HG03103 (cell line): Measurements from ENCODE around the gene ROMO1.
"Not testable (repeated sequence)": the region's sequence is repeated elsewhere in the genome, so short reads cannot be mapped to it uniquely, and the experiment has no call there.

Experiments
- ATAC-seq: cut with Tn5 transposase; IDR thresholded peaks from one replicate; pipeline ENCODE4 v1.9.1; 2021; ENCODE audit warnings: low read depth; ENCODE audit not compliant: unreplicated experiment

The ROMO1 gene

DNA sequence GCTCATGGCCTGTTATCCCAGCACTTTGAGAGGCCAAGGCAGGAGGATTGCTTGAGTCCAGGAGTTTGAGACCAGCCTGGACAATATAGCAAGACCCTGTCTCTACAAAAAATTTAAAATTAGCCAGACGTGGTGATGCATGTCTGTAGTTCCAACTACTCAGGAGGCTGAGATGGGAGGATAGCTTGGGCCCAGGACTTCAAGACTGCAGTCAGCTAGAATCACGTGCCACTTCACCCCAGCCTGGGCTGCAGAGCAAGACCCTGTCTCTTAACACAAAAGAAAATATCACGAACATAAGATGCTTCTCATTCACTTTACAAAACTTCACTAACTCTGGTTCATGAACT lies 45.3 kb downstream of the ROMO1 start:
- not testable (repeated sequence) for ATAC-seq
